CD1c-positive myeloid dendritic cell (primary cell): ENCODE results near the gene CHST6.
A peak's percentile ranks its signal among the peaks of the same experiment; 100 is the strongest.
"Not testable (repeated sequence)": the region's sequence is repeated elsewhere in the genome, so short reads cannot be mapped to it uniquely, and the experiment has no call there.

ENCODE experiments used
- DNase-seq: peaks from one replicate; pipeline ENCODE4 v3.0.0-alpha.2; 2016; ENCODE audit errors: extremely low spot score

CHST6 gene

GRCh38 chr16:75476817-75477216, 18.4 kb downstream of the CHST6 start:
- DNase-seq: no peak

- DNase-seq: no peak
Measured at GRCh38 chr16:75475420-75475847, 19.8 kb downstream of the CHST6 start.

GRCh38 chr16:75472908-75473877, 22.0 kb downstream of the CHST6 start:
- DNase-seq: no peak

- peak; percentile 65 for DNase-seq
Measured at GRCh38 chr16:75471723-75472633, 23.3 kb downstream of the CHST6 start.

GRCh38 chr16:75466760-75467159, 28.5 kb downstream of the CHST6 start:
- DNase-seq: no peak

GRCh38 chr16:75464122-75464918, 30.9 kb downstream of the CHST6 start, which contains the start of gene TMEM170A:
TMEM170A (minus strand) TSS chr16:75464689; CDS start chr16:75464600, 89 bp downstream.
- DNase-seq: peak; percentile 100

- peak; percentile 8 for DNase-seq
Measured at GRCh38 chr16:75463389-75464121, 31.7 kb downstream of the CHST6 start.

GRCh38 chr16:75462806-75463205, 32.4 kb downstream of the CHST6 start:
- peak; percentile 33 for DNase-seq

- DNase-seq: no peak
Measured at GRCh38 chr16:75461575-75461974, 33.7 kb downstream of the CHST6 start.

- DNase-seq: no peak
Measured at GRCh38 chr16:75460446-75460845, 34.8 kb downstream of the CHST6 start.

GRCh38 chr16:75459691-75460090, 35.5 kb downstream of the CHST6 start:
- no peak for DNase-seq

- DNase-seq: no peak
Measured at GRCh38 chr16:75458439-75458838, 36.8 kb downstream of the CHST6 start.

GRCh38 chr16:75458029-75458428, 37.2 kb downstream of the CHST6 start:
- DNase-seq: no peak

- DNase-seq: no peak
Measured at GRCh38 chr16:75457485-75458021, 37.7 kb downstream of the CHST6 start.

GRCh38 chr16:75456971-75457370, 38.3 kb downstream of the CHST6 start:
- no peak for DNase-seq

- not testable (repeated sequence) for DNase-seq
Measured at GRCh38 chr16:75456486-75456885, 38.8 kb downstream of the CHST6 start.

GRCh38 chr16:75455677-75456076, 39.6 kb downstream of the CHST6 start:
- no peak for DNase-seq

- no peak for DNase-seq
Measured at GRCh38 chr16:75452464-75453190, 42.6 kb downstream of the CHST6 start.

- no peak for DNase-seq
Measured at GRCh38 chr16:75446416-75446815, 48.8 kb downstream of the CHST6 start.

GRCh38 chr16:75445298-75445697, 49.9 kb downstream of the CHST6 start:
- DNase-seq: no peak
